Activated CD8-positive, alpha-beta T cell treated with anti-CD3 and anti-CD28 coated beads, Interleukin-2, amount 10 ng/mL, durations not matched to agents 7 days and 5 days (primary cell): ENCODE data around the gene SPPL3. TPM values are rescaled to one million over a fixed set of nuclear protein-coding genes. Genes with fewer than 3 reads are reported as not detected.

ENCODE experiments used
- ATAC-seq: fragments of 150-1000 bp; cut with Tn5 transposase; one replicate; pipeline ENCODE4 v1.10.0; 2021; ENCODE audit warnings: moderate library complexity
- CTCF ChIA-PET: fragments of 350-600 bp; sonication (Branson Sonifier 250); formaldehyde crosslinking; loops from one replicate; lab custom pipeline; 2021; ENCODE audit warnings: antibody characterized with exemption; lab: Charles Lee
- POLR2A ChIA-PET: fragments of 350-600 bp; sonication (Branson Sonifier 250); formaldehyde crosslinking; loops from one replicate; lab custom pipeline; 2021; ENCODE audit warnings: antibody characterized with exemption; lab: Charles Lee
- DNase-seq: peaks from one replicate; pipeline ENCODE4 v3.0.0-alpha.2; 2020
- H3K27ac Mint-ChIP-seq: one replicate; pipeline ENCODE4 v1.8.0; 2021; ENCODE audit warnings: mild to moderate bottlenecking, mixed read lengths
- H3K27me3 Mint-ChIP-seq: one replicate; pipeline ENCODE4 v1.8.0; 2021; ENCODE audit warnings: low read depth, mixed read lengths
- H3K36me3 Mint-ChIP-seq: one replicate; pipeline ENCODE4 v1.8.0; 2021; ENCODE audit warnings: low read depth, mixed read lengths
- H3K4me1 Mint-ChIP-seq: one replicate; pipeline ENCODE4 v1.8.0; 2021; ENCODE audit warnings: low read depth, mixed read lengths
- H3K4me3 Mint-ChIP-seq: one replicate; pipeline ENCODE4 v1.8.0; 2021; ENCODE audit warnings: mild to moderate bottlenecking, mixed read lengths
- H3K9me3 Mint-ChIP-seq: one replicate; pipeline ENCODE4 v1.8.0; 2022; ENCODE audit warnings: mixed read lengths; ENCODE audit not compliant: insufficient read depth
- total RNA-seq, 2 experiments: library from RNA; stranded (reverse); gene quantifications; one replicate each; pipeline ENCODE4 v1.2.3, GENCODE V29; 2021

Gene SPPL3
- total RNA-seq, 2 experiments from 2014 or later, result 23.3 to 27.8 TPM

GRCh38 chr12:120814203-120814902, 89.8 kb downstream of the SPPL3 start:
- CTCF ChIA-PET, result no interaction called here
- DNase-seq (no peak), ATAC-seq (no peak)
- Mint-ChIP-seq H3K27me3 (no peaks in the 10 kb centered on the region), H3K36me3 (peaks cover 6% of the 10 kb centered on the region), H3K27ac (no peak overlapping the region), H3K9me3 (no peaks in the 10 kb centered on the region), H3K4me1 (peaks cover 7% of the 10 kb centered on the region), H3K4me3 (no peak overlapping the region)
- POLR2A ChIA-PET, result no interaction called here

- ChIA-PET CTCF (no interaction called here), POLR2A (no interaction called here)
- Mint-ChIP-seq H3K27ac (no peak overlapping the region), H3K4me1 (peaks cover 7% of the 10 kb centered on the region), H3K36me3 (peaks cover 7% of the 10 kb centered on the region), H3K27me3 (no peaks in the 10 kb centered on the region), H3K9me3 (no peaks in the 10 kb centered on the region), H3K4me3 (no peak overlapping the region)
- DNase-seq, result no peak
- no peak for ATAC-seq
Measured at GRCh38 chr12:120813588-120814153, 90.5 kb downstream of the SPPL3 start.

- H3K4me1 Mint-ChIP-seq, result peaks cover 5% of the 10 kb centered on the region
- no peaks in the 10 kb centered on the region for H3K27me3 Mint-ChIP-seq
- CTCF ChIA-PET, result interaction anchor here (1.1 kb wide), 1 partner anchor 11 kb away, joined by 4 read pairs; no protein-coding TSS in a partner anchor
- peaks cover 12% of the 10 kb centered on the region for H3K36me3 Mint-ChIP-seq
- no peak for DNase-seq
- POLR2A ChIA-PET, result no interaction called here
- H3K9me3 Mint-ChIP-seq, result no peaks in the 10 kb centered on the region
- H3K27ac Mint-ChIP-seq, result no peak overlapping the region
- no peak for ATAC-seq
- H3K4me3 Mint-ChIP-seq, result no peak overlapping the region
Measured at GRCh38 chr12:120810021-120810420, 94.1 kb downstream of the SPPL3 start.

- DNase-seq (no peak), ATAC-seq (no peak)
- no peak overlapping the region for H3K27ac Mint-ChIP-seq
- ChIA-PET CTCF (no interaction called here), POLR2A (no interaction called here)
- H3K27me3 Mint-ChIP-seq, result no peaks in the 10 kb centered on the region
- H3K4me3 Mint-ChIP-seq, result no peak overlapping the region
- H3K4me1 Mint-ChIP-seq, result peaks cover 21% of the 10 kb centered on the region
- no peaks in the 10 kb centered on the region for H3K9me3 Mint-ChIP-seq
- H3K36me3 Mint-ChIP-seq, result peaks cover 15% of the 10 kb centered on the region
Measured at GRCh38 chr12:120804428-120804827, 99.7 kb downstream of the SPPL3 start.

- no peaks in the 10 kb centered on the region for H3K27me3 Mint-ChIP-seq
- DNase-seq (no peak), ATAC-seq (no peak)
- POLR2A ChIA-PET, result no interaction called here
- H3K36me3 Mint-ChIP-seq, result peaks cover 19% of the 10 kb centered on the region
- CTCF ChIA-PET, result interaction anchor here (0.6 to 2.5 kb wide), 2 partner anchors 15 to 171 kb away, joined by 4 to 14 read pairs; no protein-coding TSS in a partner anchor
- H3K4me1 Mint-ChIP-seq, result peaks cover 30% of the 10 kb centered on the region
- H3K4me3 Mint-ChIP-seq, result no peak overlapping the region
- H3K27ac Mint-ChIP-seq, result no peak overlapping the region
- H3K9me3 Mint-ChIP-seq, result peaks cover 9% of the 10 kb centered on the region
Measured at GRCh38 chr12:120801146-120801545, 103.0 kb downstream of the SPPL3 start.

GRCh38 chr12:120800665-120801064, 103.5 kb downstream of the SPPL3 start:
- H3K4me3 Mint-ChIP-seq, result no peak overlapping the region
- H3K27ac Mint-ChIP-seq, result no peak overlapping the region
- peaks cover 12% of the 10 kb centered on the region for H3K9me3 Mint-ChIP-seq
- DNase-seq (no peak), ATAC-seq (no peak)
- H3K36me3 Mint-ChIP-seq, result peaks cover 21% of the 10 kb centered on the region
- ChIA-PET CTCF (interaction anchor here (0.6 to 2.5 kb wide), 3 partner anchors 14 to 171 kb away, joined by 3 to 14 read pairs (median 4); no protein-coding TSS in a partner anchor), POLR2A (no interaction called here)
- no peaks in the 10 kb centered on the region for H3K27me3 Mint-ChIP-seq
- peaks cover 30% of the 10 kb centered on the region for H3K4me1 Mint-ChIP-seq

GRCh38 chr12:120799243-120800045, 104.7 kb downstream of the SPPL3 start:
- ATAC-seq (no peak), DNase-seq (no peak)
- ChIA-PET POLR2A (no interaction called here), CTCF (interaction anchor here (2.5 kb wide), 1 partner anchor 172 kb away, joined by 14 read pairs; no protein-coding TSS in a partner anchor)
- Mint-ChIP-seq H3K4me3 (no peak overlapping the region), H3K27me3 (no peaks in the 10 kb centered on the region), H3K9me3 (peaks cover 19% of the 10 kb centered on the region), H3K27ac (no peak overlapping the region), H3K36me3 (peaks cover 27% of the 10 kb centered on the region), H3K4me1 (peaks cover 30% of the 10 kb centered on the region)

GRCh38 chr12:120798696-120799095, 105.5 kb downstream of the SPPL3 start:
- Mint-ChIP-seq H3K9me3 (peaks cover 24% of the 10 kb centered on the region), H3K4me1 (peaks cover 30% of the 10 kb centered on the region), H3K27me3 (no peaks in the 10 kb centered on the region), H3K27ac (no peak overlapping the region), H3K36me3 (peaks cover 27% of the 10 kb centered on the region), H3K4me3 (no peak overlapping the region)
- ChIA-PET POLR2A (no interaction called here), CTCF (no interaction called here)
- no peak for ATAC-seq
- no peak for DNase-seq

GRCh38 chr12:120797677-120798642, 106.2 kb downstream of the SPPL3 start:
- CTCF ChIA-PET, result interaction anchor here (1.2 kb wide), 1 partner anchor 262 kb away, joined by 3 read pairs; no protein-coding TSS in a partner anchor
- H3K4me1 Mint-ChIP-seq, result peaks cover 27% of the 10 kb centered on the region

GRCh38 chr12:120795441-120796178, 108.5 kb downstream of the SPPL3 start:
- Mint-ChIP-seq H3K4me3 (no peak overlapping the region), H3K4me1 (peaks cover 12% of the 10 kb centered on the region), H3K9me3 (peaks cover 27% of the 10 kb centered on the region), H3K36me3 (peaks cover 25% of the 10 kb centered on the region), H3K27me3 (no peaks in the 10 kb centered on the region), H3K27ac (no peak overlapping the region)
- DNase-seq, result no peak
- no peak for ATAC-seq
- POLR2A ChIA-PET, result interaction anchor here (0.6 kb wide), 1 partner anchor 107 kb away, joined by 4 read pairs; no protein-coding TSS in a partner anchor
- CTCF ChIA-PET, result interaction anchor here (0.7 to 1.7 kb wide), 5 partner anchors 8 to 214 kb away, joined by 3 to 4 read pairs (median 3); partner anchors contain the start of gene POP5

More at GRCh38 chr12:120797677-120798642, 106.2 kb downstream of the SPPL3 start:
- H3K27me3 Mint-ChIP-seq, result no peaks in the 10 kb centered on the region
- no peak for ATAC-seq
- peaks cover 26% of the 10 kb centered on the region for H3K36me3 Mint-ChIP-seq
- no peak overlapping the region for H3K27ac Mint-ChIP-seq
- H3K4me3 Mint-ChIP-seq, result no peak overlapping the region
- DNase-seq, result no peak
- POLR2A ChIA-PET, result no interaction called here
- peaks cover 27% of the 10 kb centered on the region for H3K9me3 Mint-ChIP-seq
